PC-3 (cell line): Measurements from ENCODE around the gene MYH14. TPM values are rescaled to one million over a fixed set of nuclear protein-coding genes. Genes with fewer than 3 reads are reported as not detected.

Experiments used
- ATAC-seq: fragments of 200-7000 bp; cut with Tn5 transposase; 2 replicates; pipeline ENCODE4 v1.9.1; 2020; ENCODE audit warnings: mild to moderate bottlenecking, moderate library complexity
- BruUV-seq: library from RNA; stranded (reverse); fragments of 400-500 nt; replicated peaks from 2 replicates; lab custom pipeline; 2021; lab: Mats Ljungman, UMichigan
- CTCF ChIA-PET: fragments of 300-600 bp; sonication (Branson Sonifier 250); formaldehyde crosslinking; loops from one replicate; lab custom pipeline; 2022; ENCODE audit warnings: antibody characterized with exemption; lab: Charles Lee
- POLR2A ChIA-PET: fragments of 300-600 bp; sonication (Branson Sonifier 250); formaldehyde crosslinking; loops from one replicate; lab custom pipeline; 2022; ENCODE audit warnings: antibody characterized with exemption; ENCODE audit not compliant: unreplicated experiment; lab: Charles Lee
- DNase-seq: peaks from one replicate; pipeline ENCODE4 v3.0.0-alpha.2; 2015
- H2AFZ ChIP-seq: fragments of 300-600 bp; sonication (generic); 2 replicates; pipeline ENCODE4 v1.6.0; 2016; ENCODE audit warnings: antibody characterized with exemption, low read length
- H3F3A ChIP-seq: fragments of 300-600 bp; sonication (generic); one replicate; pipeline ENCODE4 v1.6.0; 2017; ENCODE audit warnings: antibody characterized with exemption, low read length, control low read depth, mild to moderate bottlenecking; ENCODE audit not compliant: unreplicated experiment
- H3K27ac ChIP-seq: fragments of 300-600 bp; sonication (generic); 2 replicates; pipeline ENCODE4 v1.5.1; 2016; ENCODE audit warnings: mild to moderate bottlenecking, low read length
- H3K27me3 ChIP-seq: fragments of 300-600 bp; sonication (generic); 2 replicates; pipeline ENCODE4 v1.6.1; 2016; ENCODE audit warnings: low read length, mixed read lengths
- H3K36me3 ChIP-seq: fragments of 300-600 bp; sonication (generic); 2 replicates; pipeline ENCODE4 v1.6.1; 2016; ENCODE audit warnings: low read depth, mixed run types, low read length, mixed read lengths
- H3K4me1 ChIP-seq: fragments of 300-600 bp; sonication (generic); 2 replicates; pipeline ENCODE4 v1.5.1; 2016; ENCODE audit warnings: low read length; ENCODE audit not compliant: insufficient read depth
- H3K4me2 ChIP-seq: fragments of 300-600 bp; sonication (generic); 2 replicates; pipeline ENCODE4 v1.6.0; 2016; ENCODE audit warnings: low read length
- H3K4me3 ChIP-seq: fragments of 300-600 bp; sonication (generic); 2 replicates; pipeline ENCODE4 v1.5.1; 2016; ENCODE audit warnings: mild to moderate bottlenecking, low read length, mixed read lengths
- H3K79me2 ChIP-seq: fragments of 300-600 bp; sonication (generic); 2 replicates; pipeline ENCODE4 v1.6.1; 2017; ENCODE audit warnings: low read length, mixed read lengths
- H3K9ac ChIP-seq: fragments of 300-600 bp; sonication (generic); 2 replicates; pipeline ENCODE4 v1.6.0; 2016; ENCODE audit warnings: mild to moderate bottlenecking, low read length
- H3K9me2 ChIP-seq: fragments of 300-600 bp; sonication (generic); replicated peaks from 2 replicates; pipeline ENCODE4 v1.6.1; 2016; ENCODE audit warnings: mixed run types, low read length, mixed read lengths
- H3K9me3 ChIP-seq: fragments of 300-600 bp; sonication (generic); 2 replicates; pipeline ENCODE4 v1.6.1; 2016; ENCODE audit warnings: low read length, mixed read lengths
- H4K20me1 ChIP-seq: fragments of 300-600 bp; sonication (generic); 2 replicates; pipeline ENCODE4 v1.6.1; 2016; ENCODE audit warnings: low read length, mixed read lengths
- EZH2 ChIP-seq: fragments of 300-600 bp; sonication (generic); IDR thresholded peaks from one replicate; pipeline ENCODE4 v1.6.1; 2017; ENCODE audit warnings: antibody characterized with exemption, mild to moderate bottlenecking, low read length; ENCODE audit not compliant: unreplicated experiment
- EZH2phosphoT487 ChIP-seq: fragments of 300-600 bp; sonication (generic); IDR thresholded peaks from 2 replicates; pipeline ENCODE4 v1.6.1; 2018; ENCODE audit warnings: mild to moderate bottlenecking, antibody characterized with exemption, low read length, borderline replicate concordance
- intact Hi-C: fragments of 100-400 bp; cut with micrococcal nuclease; formaldehyde crosslinking; loops from 2 replicates; pipeline ENCODE4 v1.9.0; 2023
- total RNA-seq: library from RNA; depleted of rRNA; stranded (reverse); fragments of >200 nt; gene quantifications from 2 replicates; pipeline ENCODE4 v1.2.3, GENCODE V29; 2014
- TF ChIP-seq, protein P1 (sequence below): fragments of 300-600 bp; sonication (generic); conservative IDR thresholded peaks from 2 replicates; pipeline ENCODE4 v1.5.1; 2017; ENCODE audit warnings: antibody characterized with exemption, low read depth, mild to moderate bottlenecking, low read length

MYH14 gene
- total RNA-seq, 1 experiment from 2014 or later: 20.2 TPM

DNA sequence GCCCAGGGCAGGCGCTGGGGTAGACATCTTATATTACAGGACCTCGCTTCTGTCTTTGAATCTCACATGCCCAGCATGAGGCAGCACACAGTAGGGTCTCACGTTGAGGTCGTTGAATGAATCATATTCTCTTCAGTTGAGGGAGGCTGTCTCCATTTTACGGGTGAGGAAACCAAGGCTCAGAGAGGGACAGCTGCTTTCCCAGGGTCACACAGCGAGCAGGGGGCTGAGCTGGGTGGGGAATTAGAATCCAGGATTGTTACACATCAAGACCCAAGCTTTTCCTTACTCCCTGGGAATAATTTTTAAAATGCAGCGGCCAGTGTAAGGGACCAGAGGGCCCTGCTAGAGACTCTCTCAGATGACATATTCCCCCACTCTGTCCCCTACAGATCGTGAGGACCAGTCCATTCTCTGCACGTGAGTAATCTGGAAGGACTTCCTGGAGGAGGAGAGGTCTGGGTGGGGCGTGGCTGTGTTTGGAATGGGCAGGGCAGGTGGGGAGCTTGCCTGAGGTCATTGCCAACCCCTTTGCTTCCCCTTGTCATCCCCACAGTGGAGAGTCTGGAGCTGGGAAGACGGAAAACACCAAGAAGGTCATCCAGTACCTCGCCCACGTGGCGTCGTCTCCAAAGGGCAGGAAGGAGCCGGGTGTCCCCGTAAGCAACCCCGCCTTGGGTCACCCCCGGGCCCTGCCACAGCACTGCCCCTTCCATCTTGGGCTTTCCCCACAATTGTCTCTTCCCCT is 19.4 kb downstream of the MYH14 start:
- Histone ChIP-seq H3K27ac (no peak overlapping the region), H3K79me2 (no peaks in the 10 kb centered on the region), H3K9me3 (no peaks in the 10 kb centered on the region), H3K27me3 (no peaks in the 10 kb centered on the region), H3K36me3 (peaks cover 26% of the 10 kb centered on the region), H3F3A (no peaks in the 10 kb centered on the region), H3K9me2 (no peaks in the 10 kb centered on the region), H3K4me2 (no peak overlapping the region), H3K4me1 (no peaks in the 10 kb centered on the region), H3K9ac (no peak overlapping the region), H2AFZ (no peak overlapping the region), H3K4me3 (no peak overlapping the region), H4K20me1 (no peaks in the 10 kb centered on the region)
- BruUV-seq: no TSS peak
- DNase-seq: no peak
- no peak for ATAC-seq
- ChIA-PET POLR2A (no interaction called here), CTCF (no interaction called here)
- intact Hi-C loops: no loop called here
- TF ChIP-seq EZH2: no peak
- TF ChIP-seq, protein P1, sequence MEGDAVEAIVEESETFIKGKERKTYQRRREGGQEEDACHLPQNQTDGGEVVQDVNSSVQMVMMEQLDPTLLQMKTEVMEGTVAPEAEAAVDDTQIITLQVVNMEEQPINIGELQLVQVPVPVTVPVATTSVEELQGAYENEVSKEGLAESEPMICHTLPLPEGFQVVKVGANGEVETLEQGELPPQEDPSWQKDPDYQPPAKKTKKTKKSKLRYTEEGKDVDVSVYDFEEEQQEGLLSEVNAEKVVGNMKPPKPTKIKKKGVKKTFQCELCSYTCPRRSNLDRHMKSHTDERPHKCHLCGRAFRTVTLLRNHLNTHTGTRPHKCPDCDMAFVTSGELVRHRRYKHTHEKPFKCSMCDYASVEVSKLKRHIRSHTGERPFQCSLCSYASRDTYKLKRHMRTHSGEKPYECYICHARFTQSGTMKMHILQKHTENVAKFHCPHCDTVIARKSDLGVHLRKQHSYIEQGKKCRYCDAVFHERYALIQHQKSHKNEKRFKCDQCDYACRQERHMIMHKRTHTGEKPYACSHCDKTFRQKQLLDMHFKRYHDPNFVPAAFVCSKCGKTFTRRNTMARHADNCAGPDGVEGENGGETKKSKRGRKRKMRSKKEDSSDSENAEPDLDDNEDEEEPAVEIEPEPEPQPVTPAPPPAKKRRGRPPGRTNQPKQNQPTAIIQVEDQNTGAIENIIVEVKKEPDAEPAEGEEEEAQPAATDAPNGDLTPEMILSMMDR: no peak
- no peak for TF ChIP-seq EZH2phosphoT487

DNA sequence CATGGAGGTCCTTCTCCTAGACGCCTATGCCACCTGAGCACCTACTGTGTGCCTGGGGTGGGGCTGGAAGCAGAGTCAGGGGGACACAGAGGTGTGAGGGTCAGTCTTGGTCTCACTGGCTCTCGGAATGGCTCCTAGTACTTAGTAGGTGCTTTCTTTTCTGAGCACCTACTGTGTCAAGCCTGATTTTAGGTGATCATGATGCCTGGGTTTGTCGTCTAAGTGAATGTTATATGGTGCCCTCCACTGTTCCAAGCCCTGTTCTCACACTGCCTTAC is 20.0 kb downstream of the MYH14 start:
- POLR2A ChIA-PET: no interaction called here
- BruUV-seq: no TSS peak
- no peaks in the 10 kb centered on the region for H3F3A ChIP-seq
- H3K4me2 ChIP-seq: no peak overlapping the region
- intact Hi-C loops: no loop called here
- no peaks in the 10 kb centered on the region for H4K20me1 ChIP-seq
- no peak overlapping the region for H3K9ac ChIP-seq
- H3K9me2 ChIP-seq: no peaks in the 10 kb centered on the region
- TF ChIP-seq EZH2 (no peak), EZH2phosphoT487 (no peak)
- TF ChIP-seq, protein P1: no peak
- H3K4me3 ChIP-seq: no peak overlapping the region
- no peak overlapping the region for H2AFZ ChIP-seq
- DNase-seq (no peak), ATAC-seq (no peak)
- no peak overlapping the region for H3K27ac ChIP-seq
- CTCF ChIA-PET: no interaction called here
- H3K27me3 ChIP-seq: no peaks in the 10 kb centered on the region
- no peaks in the 10 kb centered on the region for H3K79me2 ChIP-seq
- no peaks in the 10 kb centered on the region for H3K4me1 ChIP-seq
- no peaks in the 10 kb centered on the region for H3K9me3 ChIP-seq
- peaks cover 26% of the 10 kb centered on the region for H3K36me3 ChIP-seq

DNA sequence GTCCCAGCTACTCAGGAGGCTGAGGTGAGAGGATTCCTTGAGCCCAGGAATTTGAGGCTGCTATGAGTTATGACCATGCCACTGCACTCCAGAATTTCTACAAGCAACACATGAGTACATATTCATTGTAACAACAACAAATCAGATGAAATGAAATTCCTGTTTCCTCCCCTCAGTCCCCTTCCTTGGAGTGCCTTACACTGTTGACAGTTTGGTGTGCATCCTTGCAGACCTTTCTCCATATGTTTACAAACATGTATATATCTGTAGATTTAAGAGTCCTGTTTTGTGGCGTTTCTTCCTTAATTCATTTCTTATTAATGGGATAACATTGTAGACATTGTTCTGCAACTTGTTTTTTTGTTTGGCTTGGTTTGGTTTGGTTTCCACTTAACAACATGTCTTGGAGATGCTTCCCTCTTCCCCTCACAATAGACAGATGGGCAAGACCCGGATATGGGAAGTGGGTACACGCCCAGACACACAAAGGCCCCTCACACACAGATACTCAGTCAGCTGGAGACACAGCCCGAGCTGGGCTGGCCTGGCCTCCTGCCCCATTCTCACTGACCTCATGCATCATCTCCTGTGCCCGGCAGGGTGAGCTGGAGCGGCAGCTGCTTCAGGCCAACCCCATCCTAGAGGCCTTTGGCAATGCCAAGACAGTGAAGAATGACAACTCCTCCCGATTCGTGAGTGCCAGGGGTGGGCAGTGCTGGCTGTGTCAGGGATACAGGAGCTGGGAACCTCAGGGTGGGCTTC is 21.7 kb downstream of the MYH14 start:
- no peaks in the 10 kb centered on the region for H3F3A ChIP-seq
- no peak overlapping the region for H3K4me3 ChIP-seq
- intact Hi-C loops: no loop called here
- no peak overlapping the region for H3K9ac ChIP-seq
- H3K36me3 ChIP-seq: peaks cover 26% of the 10 kb centered on the region
- no peak overlapping the region for H3K27ac ChIP-seq
- ATAC-seq (peak; percentile 81), DNase-seq (no peak)
- no peaks in the 10 kb centered on the region for H3K79me2 ChIP-seq
- no peaks in the 10 kb centered on the region for H3K9me2 ChIP-seq
- no peak overlapping the region for H3K4me2 ChIP-seq
- H4K20me1 ChIP-seq: no peaks in the 10 kb centered on the region
- TF ChIP-seq EZH2phosphoT487: no peak
- TF ChIP-seq, protein P1: 0 out of 2 replicates have a peak, but pooled peaks have one; percentile 15
- H2AFZ ChIP-seq: no peak overlapping the region
- no TSS peak for BruUV-seq
- no peaks in the 10 kb centered on the region for H3K27me3 ChIP-seq
- H3K9me3 ChIP-seq: no peaks in the 10 kb centered on the region
- POLR2A ChIA-PET: no interaction called here
- no peaks in the 10 kb centered on the region for H3K4me1 ChIP-seq
- CTCF ChIA-PET: interaction anchor here (0.6 kb wide), 1 partner anchor 61 kb away, joined by 3 read pairs; no protein-coding TSS in a partner anchor
